HuH-7.5 (cell line): ENCODE measurements around the gene AIPL1.
"Not testable (repeated sequence)": the region's sequence is repeated elsewhere in the genome, so short reads cannot be mapped to it uniquely, and the experiment has no call there.

Experiments used
- DNase-seq: peaks from one replicate; pipeline ENCODE4 v3.0.0; 2011; ENCODE audit warnings: low spot score

Gene AIPL1

GRCh38 chr17:6435051-6435450 lies at the start of gene AIPL1:
AIPL1 (minus strand) TSS chr17:6435121; CDS start chr17:6435104, 17 bp downstream.
- DNase-seq = no peak

- no peak for DNase-seq
These were observed 48.6 kb upstream of the AIPL1 start for GRCh38 chr17:6483507-6483906.

- not testable (repeated sequence) for DNase-seq
These were observed 47.9 kb upstream of the AIPL1 start for GRCh38 chr17:6482796-6483195.

GRCh38 chr17:6482105-6482455 lies 47.2 kb upstream of the AIPL1 start:
- DNase-seq = no peak

- no peak for DNase-seq
These were observed 45.4 kb upstream of the AIPL1 start for GRCh38 chr17:6480303-6480675.

- DNase-seq = no peak
These were observed 44.8 kb upstream of the AIPL1 start for GRCh38 chr17:6479622-6480302.

- no peak for DNase-seq
These were observed 43.6 kb upstream of the AIPL1 start for GRCh38 chr17:6478486-6478885.

GRCh38 chr17:6477831-6478383 lies 43.0 kb upstream of the AIPL1 start:
- no peak for DNase-seq

GRCh38 chr17:6476810-6477179 lies 41.9 kb upstream of the AIPL1 start:
- no peak for DNase-seq

- no peak for DNase-seq
These were observed 41.3 kb upstream of the AIPL1 start for GRCh38 chr17:6476076-6476809.

GRCh38 chr17:6475411-6475810 lies 40.5 kb upstream of the AIPL1 start:
- DNase-seq = no peak

- DNase-seq = no peak
These were observed 40.0 kb upstream of the AIPL1 start for GRCh38 chr17:6474906-6475305.

GRCh38 chr17:6474376-6474775 lies 39.5 kb upstream of the AIPL1 start:
- no peak for DNase-seq

GRCh38 chr17:6473128-6473767 lies 38.3 kb upstream of the AIPL1 start:
- DNase-seq = peak; percentile 94

- DNase-seq = no peak
These were observed 37.6 kb upstream of the AIPL1 start for GRCh38 chr17:6472517-6472916.

GRCh38 chr17:6471531-6472465 lies 36.9 kb upstream of the AIPL1 start:
- no peak for DNase-seq

GRCh38 chr17:6470751-6471521 lies 36.0 kb upstream of the AIPL1 start:
- DNase-seq = no peak

- DNase-seq = no peak
These were observed 35.3 kb upstream of the AIPL1 start for GRCh38 chr17:6470146-6470718.

- no peak for DNase-seq
These were observed 33.3 kb upstream of the AIPL1 start for GRCh38 chr17:6468051-6468790.

- no peak for DNase-seq
These were observed 32.6 kb upstream of the AIPL1 start for GRCh38 chr17:6467567-6467966.
